ENCODE data around the gene CFAP92. TPM values are rescaled to one million over a fixed set of nuclear protein-coding genes. Genes with fewer than 3 reads are reported as not detected.

CFAP92 gene
- total RNA-seq, 1 experiment from 2014 or later = 0.92 TPM

GRCh38 chr3:128973988-128974564 lies 19.8 kb downstream of the CFAP92 start:
- H3K27ac Mint-ChIP-seq = 0 out of 7 replicates have a peak overlapping the region, but pooled peaks of 1 of the 3 experiments have one; percentile 18
- no peak for TF ChIP-seq CTCF (conservative IDR thresholded peaks at IDR 0.05)

More at GRCh38 chr3:128973988-128974564, 19.8 kb downstream of the CFAP92 start:
- Histone ChIP-seq H4K91ac (ENCODE audit: insufficient read length, low read depth, low read length) (no peak overlapping the region), H3K27ac (ENCODE audit: insufficient read length, low read depth, low read length) (no peak overlapping the region), H2BK12ac (ENCODE audit: insufficient read length, low read depth, low read length) (no peak overlapping the region), H3K4me2 (ENCODE audit: insufficient read depth, insufficient read length, low read length) (no peak overlapping the region), H2AFZ (ENCODE audit: low read length) (no peak overlapping the region), H3K56ac (ENCODE audit: insufficient read length, low read depth, low read length) (no peak overlapping the region), H3T11ph (ENCODE audit: low read length) (no peak overlapping the region), H2BK15ac (ENCODE audit: low read depth, low read length) (no peak overlapping the region), H3K18ac (ENCODE audit: insufficient read length, low read depth, low read length) (no peak overlapping the region), H4K8ac (replicated peaks; ENCODE audit: insufficient read length, low read depth, low read length) (no peak overlapping the region), H3K23me2 (ENCODE audit: insufficient read length, low read depth, low read length, poor library complexity, severe bottlenecking) (no peaks in the 10 kb centered on the region), H2AK5ac (ENCODE audit: insufficient read length, low read length) (no peak overlapping the region), H3K9ac (ENCODE audit: extremely low read depth, insufficient read length, low read length) (no peak overlapping the region), H2BK5ac (ENCODE audit: insufficient read length, low read length) (no peak overlapping the region), H3K27me3 (ENCODE audit: insufficient read depth, low read length) (no peaks in the 10 kb centered on the region; the same call in 1 of the 2 replicates), H3K79me1 (ENCODE audit: insufficient read depth, low read depth, low read length, poor library complexity, severe bottlenecking) (no peaks in the 10 kb centered on the region), H4K20me1 (ENCODE audit: control insufficient read depth, insufficient read depth, insufficient read length) (no peaks in the 10 kb centered on the region), H3K4ac (ENCODE audit: low read depth, low read length) (no peak overlapping the region), H3K23ac (ENCODE audit: insufficient read length, low read depth, low read length) (no peak overlapping the region), H3K79me2 (ENCODE audit: insufficient read depth, low read length) (no peaks in the 10 kb centered on the region), H3K9me3 (ENCODE audit: control insufficient read depth, low read depth, low read length) (no peaks in the 10 kb centered on the region), H4K5ac (ENCODE audit: insufficient read length, low read depth, low read length) (no peak overlapping the region), H2BK20ac (ENCODE audit: low read depth, low read length, poor library complexity, severe bottlenecking) (no peak overlapping the region), H3K14ac (ENCODE audit: insufficient read depth, low read length) (no peak overlapping the region), H2BK120ac (ENCODE audit: low read depth, low read length, poor library complexity, severe bottlenecking) (no peak overlapping the region), H3K4me1 (ENCODE audit: insufficient read depth, low read length) (no peaks in the 10 kb centered on the region)
- Mint-ChIP-seq H3K27me3 (ENCODE audit: low read depth) (peaks cover 9% of the 10 kb centered on the region), H3K4me1 (no peaks in the 10 kb centered on the region), H3K9me3 (no peaks in the 10 kb centered on the region), H3K4me3 (no peak overlapping the region), H3K36me3 (ENCODE audit: insufficient read depth in 1 of 3, low read depth in 3 of 3) (no peaks in the 10 kb centered on the region)
- no peak for DNase-seq
- WGBS (ENCODE audit: extremely low coverage, insufficient read length, low lambda C conversion rate) = no CpG with 5 or more reads among the region's 5 CpGs
